ENCODE results near the gene KEAP1. TPM values are rescaled to one million over a fixed set of nuclear protein-coding genes. Genes with fewer than 3 reads are reported as not detected.

KEAP1 gene
- total and polyA plus RNA-seq, 2 of the 13 experiments (the other 11 are each of a cell fraction or from before 2014, with no cell fraction given): 56.7 to 72.9 TPM

DNA sequence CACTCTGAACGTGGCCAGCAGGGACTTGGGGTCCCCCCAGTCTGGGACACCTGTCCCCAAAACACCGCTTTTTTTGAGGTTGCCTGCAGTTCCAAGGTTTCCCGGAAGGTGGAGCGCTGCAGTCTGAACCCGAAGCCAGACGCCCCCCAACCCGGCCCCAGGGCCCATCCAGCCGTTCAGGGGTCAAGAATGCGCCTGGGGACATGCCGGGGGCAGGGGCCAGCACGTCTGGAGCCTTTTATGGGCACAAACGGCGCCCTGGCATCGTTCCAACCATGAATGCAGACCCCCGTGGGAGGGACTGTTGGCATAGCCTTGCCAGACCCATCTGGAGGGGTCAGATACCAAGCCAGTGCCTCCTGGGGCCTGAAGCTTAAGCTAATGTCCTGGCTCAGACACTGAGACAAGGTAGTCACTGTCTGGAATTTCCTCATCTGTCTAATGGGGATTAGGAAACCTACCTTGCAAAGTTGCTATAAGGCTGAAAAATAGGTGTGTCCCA is 7.2 kb upstream of the KEAP1 start:
- intact Hi-C loops (cut with micrococcal nuclease; ENCODE audit: unreplicated experiment): no loop called here
- DNase-seq (ENCODE audit: low spot score) (peak; percentile 25), FAIRE-seq (no peak), ATAC-seq (peak; percentile 51)
- H3K9ac ChIP-seq (ENCODE audit: insufficient read depth, low read depth, low read length): 0 out of 2 replicates have a peak overlapping the region, but pooled peaks have one; percentile 9
- BruUV-seq (replicated peaks): no TSS peak
- no peak overlapping the region for H2AFZ ChIP-seq (ENCODE audit: low read length)
- peaks cover 6 to 26% of the 10 kb centered on the region in 2 experiments; a peak in 3 of 5 replicates for H3K27me3 ChIP-seq (ENCODE audit: control insufficient read depth in 1 of 2, insufficient read depth in 2 of 2, low read length in 2 of 2)
- H3K9me3 ChIP-seq (ENCODE audit: low read length): no peaks in the 10 kb centered on the region
- H3K79me2 ChIP-seq (ENCODE audit: insufficient read depth, low read length): no peaks in the 10 kb centered on the region
- POLR2A ChIA-PET: interaction anchor here (0.7 kb wide), 1 partner anchor 189 kb away, joined by 3 read pairs; no protein-coding TSS in a partner anchor
- in situ Hi-C loops (cut with HindIII; ENCODE audit: extremely low pct_ligation_motif_present, low pct_unique_long_range_greater_than_20kb): no loop called here
- H3K4me2 ChIP-seq (ENCODE audit: low read depth, low read length): peak overlapping the region; percentile 59
- no peaks in the 10 kb centered on the region for H3K36me3 ChIP-seq (replicated peaks in 1 of 2; ENCODE audit: control insufficient read depth in 1 of 2, insufficient read depth in 2 of 2, low read length in 2 of 2)
- no peak overlapping the region for H3K27ac ChIP-seq (ENCODE audit: extremely low read length, insufficient read depth, low read length)
- H3K4me1 ChIP-seq (ENCODE audit: insufficient read depth, low read length): peaks cover 49% of the 10 kb centered on the region
- H4K20me1 ChIP-seq (ENCODE audit: insufficient read depth, low read length): no peaks in the 10 kb centered on the region
- H3K4me3 ChIP-seq (replicated peaks in 1 of 3; ENCODE audit: insufficient read depth in 1 of 3, low read depth in 2 of 3, low read length in 3 of 3): peak overlapping the region in 2 of 3 experiments; percentile 41 to 56; a peak in 3 of 6 replicates
- 0% methylated on average over 2 of the region's 15 CpGs for WGBS (ENCODE audit: low lambda C conversion rate)
- CTCF ChIA-PET (ENCODE audit: low intra/inter-chr PET ratio, low total read pairs): interaction anchor here (1.3 to 1.7 kb wide), 2 partner anchors 71 to 189 kb away, joined by 3 read pairs; no protein-coding TSS in a partner anchor
- peak; percentile 55 for TF ChIP-seq RARA (CRISPR knock-in tag; IDR thresholded peaks at IDR 0.05)
- peak; percentile 51 for TF ChIP-seq XRCC5 (optimal IDR thresholded peaks at IDR 0.05; ENCODE audit: low read length)
- TF ChIP-seq SRF (IDR thresholded peaks at IDR 0.05; ENCODE audit: low read depth, low read length): no peak; the same call in 1 of the 2 replicates
- TF ChIP-seq GATAD1 (CRISPR knock-in tag; IDR thresholded peaks at IDR 0.05): no peak
- TF ChIP-seq REL (CRISPR knock-in tag; conservative IDR thresholded peaks at IDR 0.05): no peak
- TF ChIP-seq ZBTB7B (CRISPR knock-in tag; IDR thresholded peaks at IDR 0.05): peak; percentile 85
- 0 out of 2 replicates have a peak, but pooled peaks have one; percentile 23 for TF ChIP-seq SPEN (CRISPR knock-in tag; IDR thresholded peaks at IDR 0.05; ENCODE audit: low read depth)
- TF ChIP-seq ZNF264 (CRISPR knock-in tag; IDR thresholded peaks at IDR 0.05): no peak
- peak; percentile 18; the same call in 1 of the 2 replicates for TF ChIP-seq ZNF800 (CRISPR knock-in tag; IDR thresholded peaks at IDR 0.05)
- 0 out of 2 replicates have a peak, but pooled peaks have one; percentile 32 for TF ChIP-seq HNRNPL (IDR thresholded peaks at IDR 0.05; ENCODE audit: low read depth, low read length)
- TF ChIP-seq TARDBP (CRISPR knock-in tag; IDR thresholded peaks at IDR 0.05): no peak
- 0 out of 2 replicates have a peak, but pooled peaks have one; percentile 28 for TF ChIP-seq TBX2 (CRISPR knock-in tag; IDR thresholded peaks at IDR 0.05; ENCODE audit: borderline replicate concordance)
- TF ChIP-seq, protein P1, sequence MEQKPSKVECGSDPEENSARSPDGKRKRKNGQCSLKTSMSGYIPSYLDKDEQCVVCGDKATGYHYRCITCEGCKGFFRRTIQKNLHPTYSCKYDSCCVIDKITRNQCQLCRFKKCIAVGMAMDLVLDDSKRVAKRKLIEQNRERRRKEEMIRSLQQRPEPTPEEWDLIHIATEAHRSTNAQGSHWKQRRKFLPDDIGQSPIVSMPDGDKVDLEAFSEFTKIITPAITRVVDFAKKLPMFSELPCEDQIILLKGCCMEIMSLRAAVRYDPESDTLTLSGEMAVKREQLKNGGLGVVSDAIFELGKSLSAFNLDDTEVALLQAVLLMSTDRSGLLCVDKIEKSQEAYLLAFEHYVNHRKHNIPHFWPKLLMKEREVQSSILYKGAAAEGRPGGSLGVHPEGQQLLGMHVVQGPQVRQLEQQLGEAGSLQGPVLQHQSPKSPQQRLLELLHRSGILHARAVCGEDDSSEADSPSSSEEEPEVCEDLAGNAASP (CRISPR knock-in tag; IDR thresholded peaks at IDR 0.05; ENCODE audit: borderline replicate concordance): peak; percentile 15; the same call in 1 of the 2 replicates
- TF ChIP-seq, protein P2, sequence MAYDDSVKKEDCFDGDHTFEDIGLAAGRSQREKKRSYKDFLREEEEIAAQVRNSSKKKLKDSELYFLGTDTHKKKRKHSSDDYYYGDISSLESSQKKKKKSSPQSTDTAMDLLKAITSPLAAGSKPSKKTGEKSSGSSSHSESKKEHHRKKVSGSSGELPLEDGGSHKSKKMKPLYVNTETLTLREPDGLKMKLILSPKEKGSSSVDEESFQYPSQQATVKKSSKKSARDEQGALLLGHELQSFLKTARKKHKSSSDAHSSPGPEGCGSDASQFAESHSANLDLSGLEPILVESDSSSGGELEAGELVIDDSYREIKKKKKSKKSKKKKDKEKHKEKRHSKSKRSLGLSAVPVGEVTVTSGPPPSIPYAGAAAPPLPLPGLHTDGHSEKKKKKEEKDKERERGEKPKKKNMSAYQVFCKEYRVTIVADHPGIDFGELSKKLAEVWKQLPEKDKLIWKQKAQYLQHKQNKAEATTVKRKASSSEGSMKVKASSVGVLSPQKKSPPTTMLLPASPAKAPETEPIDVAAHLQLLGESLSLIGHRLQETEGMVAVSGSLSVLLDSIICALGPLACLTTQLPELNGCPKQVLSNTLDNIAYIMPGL (CRISPR knock-in tag; IDR thresholded peaks at IDR 0.05; ENCODE audit: borderline replicate concordance in 1 of 2, low read depth in 1 of 2): peak; percentile 32 to 59; a peak in 2 of 4 replicates
- no peak for TF ChIP-seq MXI1 (IDR thresholded peaks at IDR 0.05; ENCODE audit: borderline replicate concordance, low read depth, low read length)
- TF ChIP-seq NR3C1 (CRISPR knock-in tag; IDR thresholded peaks at IDR 0.05): no peak
- TF ChIP-seq, protein P3, sequence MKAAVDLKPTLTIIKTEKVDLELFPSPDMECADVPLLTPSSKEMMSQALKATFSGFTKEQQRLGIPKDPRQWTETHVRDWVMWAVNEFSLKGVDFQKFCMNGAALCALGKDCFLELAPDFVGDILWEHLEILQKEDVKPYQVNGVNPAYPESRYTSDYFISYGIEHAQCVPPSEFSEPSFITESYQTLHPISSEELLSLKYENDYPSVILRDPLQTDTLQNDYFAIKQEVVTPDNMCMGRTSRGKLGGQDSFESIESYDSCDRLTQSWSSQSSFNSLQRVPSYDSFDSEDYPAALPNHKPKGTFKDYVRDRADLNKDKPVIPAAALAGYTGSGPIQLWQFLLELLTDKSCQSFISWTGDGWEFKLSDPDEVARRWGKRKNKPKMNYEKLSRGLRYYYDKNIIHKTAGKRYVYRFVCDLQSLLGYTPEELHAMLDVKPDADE (CRISPR knock-in tag; IDR thresholded peaks at IDR 0.05): no peak

Measured in HepG2 (cell line).